ENCODE data around the gene INCA1. TPM values are rescaled to one million over a fixed set of nuclear protein-coding genes. Genes with fewer than 3 reads are reported as not detected.

The INCA1 gene
- total RNA-seq, 2 donors from 2014 or later, result 1.0 TPM; not detected in 1

GRCh38 chr17:4966844-4967538 is 30.3 kb downstream of the INCA1 start:
- H3K36me3 ChIP-seq (replicated peaks in 1 of 2; ENCODE audit: insufficient read depth in 1 of 2, low read depth in 2 of 2), result no peaks in the 10 kb centered on the region
- peaks cover 23% of the 10 kb centered on the region for H3K4me1 ChIP-seq
- ATAC-seq (peak; percentile 90), DNase-seq (peak; percentile 98 to 100 (median 98))
- 1% methylated on average over 27 to 42 of the region's 42 CpGs for WGBS, 2 donors
- intact Hi-C loops (cut with DNase I), result no loop called here
- H3K4me3 ChIP-seq, result peak overlapping the region; percentile 59 to 71
- peak in 1 of 3 donors; percentile 23 for TF ChIP-seq POLR2A (IDR thresholded peaks at IDR 0.05)
- TF ChIP-seq CTCF (IDR thresholded peaks at IDR 0.05), result peak in 1 of 7 experiments; percentile 10
- no peaks in the 10 kb centered on the region for H3K27me3 ChIP-seq
- peak overlapping the region; percentile 89 to 98 (median 94) for H3K27ac ChIP-seq
- H3K9me3 ChIP-seq, result no peaks in the 10 kb centered on the region

- no peak for DNase-seq
- Histone ChIP-seq H3K36me3 (replicated peaks in 1 of 2; ENCODE audit: insufficient read depth in 1 of 2, low read depth in 2 of 2) (peaks cover 0 to under 1% of the 10 kb centered on the region in 2 donors), H3K27ac (peak overlapping the region in 3 of 4 donors; percentile 89 to 95 (median 94)), H3K9me3 (no peaks in the 10 kb centered on the region), H3K27me3 (no peaks in the 10 kb centered on the region), H3K4me1 (peaks cover 23% of the 10 kb centered on the region), H3K4me3 (no peak overlapping the region)
- WGBS, 2 donors, result 91 to 94% methylated on average over 15 of the region's 15 CpGs
- no peak for ATAC-seq
- intact Hi-C loops (cut with DNase I), result no loop called here
- TF ChIP-seq CTCF (IDR thresholded peaks at IDR 0.05) (no peak), POLR2A (IDR thresholded peaks at IDR 0.05) (no peak)
Observed at GRCh38 chr17:4965311-4965986, 31.9 kb downstream of the INCA1 start.

GRCh38 chr17:4960279-4960922 is 36.9 kb downstream of the INCA1 start:
- Histone ChIP-seq H3K27ac (no peak overlapping the region), H3K36me3 (replicated peaks in 1 of 2; ENCODE audit: insufficient read depth in 1 of 2, low read depth in 2 of 2) (peaks cover 0 to 8% of the 10 kb centered on the region in 2 donors), H3K9me3 (no peaks in the 10 kb centered on the region), H3K27me3 (no peaks in the 10 kb centered on the region), H3K4me3 (no peak overlapping the region), H3K4me1 (no peaks in the 10 kb centered on the region)
- 80 to 90% methylated on average over 9 of the region's 9 CpGs for WGBS, 2 donors
- intact Hi-C loops (cut with DNase I), result no loop called here
- TF ChIP-seq POLR2A (IDR thresholded peaks at IDR 0.05) (no peak), CTCF (IDR thresholded peaks at IDR 0.05) (no peak)
- no peak for DNase-seq
- ATAC-seq, result no peak

- no peaks in the 10 kb centered on the region for H3K9me3 ChIP-seq
- H3K4me1 ChIP-seq, result no peaks in the 10 kb centered on the region
- H3K4me3 ChIP-seq, result no peak overlapping the region
- intact Hi-C loops (cut with DNase I), result no loop called here
- H3K36me3 ChIP-seq (replicated peaks in 1 of 2; ENCODE audit: insufficient read depth in 1 of 2, low read depth in 2 of 2), result peaks cover 0 to 8% of the 10 kb centered on the region in 2 donors
- H3K27ac ChIP-seq, result no peak overlapping the region
- ATAC-seq, result no peak
- DNase-seq, result no peak
- H3K27me3 ChIP-seq, result no peaks in the 10 kb centered on the region
- TF ChIP-seq CTCF (IDR thresholded peaks at IDR 0.05) (no peak), POLR2A (IDR thresholded peaks at IDR 0.05) (no peak)
- WGBS, 2 donors, result 85% methylated on average over 5 to 14 of the region's 18 CpGs
Observed at GRCh38 chr17:4959261-4959965, 37.9 kb downstream of the INCA1 start.
